CD8-positive, alpha-beta memory T cell (primary cell): ENCODE results near the gene TXNL1. TPM values are rescaled to one million over a fixed set of nuclear protein-coding genes. Genes with fewer than 3 reads are reported as not detected.

Source experiments
- CTCF ChIA-PET: fragments of 350-600 bp; sonication (Branson Sonifier 250); formaldehyde crosslinking; loops from one replicate; lab custom pipeline; 2021; ENCODE audit warnings: antibody characterized with exemption; lab: Charles Lee
- POLR2A ChIA-PET: fragments of 350-600 bp; sonication (Branson Sonifier 250); formaldehyde crosslinking; loops from one replicate; lab custom pipeline; 2021; ENCODE audit warnings: antibody characterized with exemption; lab: Charles Lee
- DNase-seq, 5 donors: peaks; one replicate each; pipeline versions ENCODE4 v3.0.0 to v3.0.0-alpha.2; 2020 to 2022; ENCODE audit warnings: mixed read lengths in 1 of 5
- H3K27ac ChIP-seq: one replicate; pipeline ENCODE4 v1.7.0; 2013; ENCODE audit warnings: low read depth, mild to moderate bottlenecking, low read length, moderate library complexity
- H3K27me3 ChIP-seq: 2 replicates; pipeline ENCODE4 v1.7.0; 2013; ENCODE audit warnings: low read length, mild to moderate bottlenecking; ENCODE audit not compliant: insufficient read depth, poor library complexity, severe bottlenecking
- H3K36me3 ChIP-seq: 2 replicates; pipeline ENCODE4 v1.7.0; 2013; ENCODE audit warnings: mild to moderate bottlenecking, low read length, moderate library complexity; ENCODE audit not compliant: insufficient read depth
- H3K4me1 ChIP-seq: 2 replicates; pipeline ENCODE4 v1.7.0; 2013; ENCODE audit warnings: mild to moderate bottlenecking, low read length, moderate library complexity; ENCODE audit not compliant: insufficient read depth
- H3K4me3 ChIP-seq: 2 replicates; pipeline ENCODE4 v1.7.0; 2013; ENCODE audit warnings: mild to moderate bottlenecking, low read length
- H3K9me3 ChIP-seq: 2 replicates; pipeline ENCODE4 v1.7.0; 2013; ENCODE audit warnings: mild to moderate bottlenecking, low read length
- H3K27ac Mint-ChIP-seq, 8 donors: one replicate each; pipeline ENCODE4 v1.8.0; 2020 to 2021; ENCODE audit warnings: mixed read lengths in 8 of 8, mild to moderate bottlenecking in 6 of 8, inconsistent platforms in 3 of 8, moderate library complexity in 3 of 8
- H3K27me3 Mint-ChIP-seq, 2 donors: one replicate each; pipeline ENCODE4 v1.8.0; 2020 to 2021; ENCODE audit warnings: mixed read lengths in 2 of 2, mild to moderate bottlenecking in 1 of 2, moderate library complexity in 1 of 2
- H3K36me3 Mint-ChIP-seq, 3 donors: one replicate each; pipeline ENCODE4 v1.8.0; 2020 to 2021; ENCODE audit warnings: mixed read lengths in 3 of 3, inconsistent platforms in 1 of 3, mild to moderate bottlenecking in 1 of 3
- H3K4me1 Mint-ChIP-seq, 3 donors: one replicate each; pipeline ENCODE4 v1.8.0; 2020 to 2021; ENCODE audit warnings: mixed read lengths in 3 of 3, inconsistent platforms in 1 of 3, mild to moderate bottlenecking in 1 of 3
- H3K4me3 Mint-ChIP-seq, 7 donors: one replicate each; pipeline ENCODE4 v1.8.0; 2020 to 2021; ENCODE audit warnings: mixed read lengths in 7 of 7, mild to moderate bottlenecking in 6 of 7, moderate library complexity in 4 of 7, inconsistent platforms in 2 of 7
- H3K9me3 Mint-ChIP-seq, 5 donors: one replicate each; pipeline ENCODE4 v1.8.0; 2020 to 2022; ENCODE audit warnings: mixed read lengths in 5 of 5, mild to moderate bottlenecking in 3 of 5, moderate library complexity in 2 of 5, inconsistent platforms in 1 of 5
- polyA plus RNA-seq: library from polyadenylated mRNA; unstranded; fragments of 300-500 nt; fragmentation: Illumina TruSeq; gene quantifications from one replicate; pipeline ENCODE4 v1.2.3, GENCODE V29; 2021
- total RNA-seq, 2 experiments: library from RNA; stranded (reverse); gene quantifications; one replicate each; pipeline ENCODE4 v1.2.3, GENCODE V29; 2021

TXNL1 gene
- total and polyA plus RNA-seq, 3 experiments from 2014 or later, result 57.1 to 91.6 (median 86.8) TPM

- no peaks in the 10 kb centered on the region for H3K36me3 ChIP-seq
- no peaks in the 10 kb centered on the region for H3K36me3 Mint-ChIP-seq
- no peaks in the 10 kb centered on the region for H3K9me3 Mint-ChIP-seq
- no peaks in the 10 kb centered on the region for H3K4me1 ChIP-seq
- no peak for DNase-seq
- H3K27me3 Mint-ChIP-seq, result peaks cover 5 to 7% of the 10 kb centered on the region in 2 donors
- no peak overlapping the region for H3K4me3 ChIP-seq
- H3K9me3 ChIP-seq, result no peaks in the 10 kb centered on the region
- POLR2A ChIA-PET, result no interaction called here
- CTCF ChIA-PET, result no interaction called here
- H3K4me3 Mint-ChIP-seq, result no peak overlapping the region
- no peak overlapping the region for H3K27ac ChIP-seq
- no peaks in the 10 kb centered on the region for H3K4me1 Mint-ChIP-seq
- peaks cover 3% of the 10 kb centered on the region for H3K27me3 ChIP-seq
- H3K27ac Mint-ChIP-seq, result no peak overlapping the region
Measured at GRCh38 chr18:56563568-56563967, 74.8 kb downstream of the TXNL1 start.

- H3K27ac Mint-ChIP-seq, result no peak overlapping the region
- no peak for DNase-seq
- H3K9me3 Mint-ChIP-seq, result no peaks in the 10 kb centered on the region
- H3K27me3 Mint-ChIP-seq, result peaks cover 5 to 12% of the 10 kb centered on the region in 2 donors
- Histone ChIP-seq H3K36me3 (no peaks in the 10 kb centered on the region), H3K27ac (no peak overlapping the region), H3K4me3 (no peak overlapping the region), H3K9me3 (no peaks in the 10 kb centered on the region), H3K4me1 (no peaks in the 10 kb centered on the region), H3K27me3 (peaks cover 3% of the 10 kb centered on the region)
- CTCF ChIA-PET, result no interaction called here
- no peaks in the 10 kb centered on the region for H3K36me3 Mint-ChIP-seq
- H3K4me3 Mint-ChIP-seq, result no peak overlapping the region
- POLR2A ChIA-PET, result no interaction called here
- H3K4me1 Mint-ChIP-seq, result no peaks in the 10 kb centered on the region
Measured at GRCh38 chr18:56562479-56562878, 75.9 kb downstream of the TXNL1 start.

DNA sequence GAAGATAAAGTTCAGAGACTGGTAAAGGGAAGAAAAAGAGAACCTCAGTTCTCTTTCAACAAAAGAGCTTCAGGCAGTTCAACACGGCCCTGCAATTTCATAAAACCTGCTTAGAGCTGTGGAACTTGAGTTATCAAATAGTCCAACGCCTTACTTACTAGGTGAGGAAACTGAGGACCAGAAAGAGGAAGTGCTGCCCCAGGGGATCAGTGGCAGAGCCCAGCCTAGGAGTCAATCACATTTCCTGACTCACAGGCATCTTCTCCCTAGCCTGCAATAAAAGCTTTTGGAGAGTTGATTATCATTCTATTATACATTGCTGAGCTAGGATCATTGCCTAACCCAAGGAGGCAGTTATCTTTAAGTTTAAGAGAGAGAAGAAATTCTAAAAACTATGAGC is 77.4 kb downstream of the TXNL1 start:
- Histone ChIP-seq H3K27ac (no peak overlapping the region), H3K9me3 (no peaks in the 10 kb centered on the region), H3K27me3 (peaks cover 3% of the 10 kb centered on the region), H3K36me3 (no peaks in the 10 kb centered on the region), H3K4me1 (no peaks in the 10 kb centered on the region), H3K4me3 (no peak overlapping the region)
- ChIA-PET CTCF (no interaction called here), POLR2A (no interaction called here)
- H3K27ac Mint-ChIP-seq, result no peak overlapping the region
- no peak for DNase-seq
- no peaks in the 10 kb centered on the region for H3K9me3 Mint-ChIP-seq
- H3K27me3 Mint-ChIP-seq, result peaks cover 5 to 12% of the 10 kb centered on the region in 2 donors
- H3K36me3 Mint-ChIP-seq, result no peaks in the 10 kb centered on the region
- no peak overlapping the region for H3K4me3 Mint-ChIP-seq
- no peaks in the 10 kb centered on the region for H3K4me1 Mint-ChIP-seq

GRCh38 chr18:56559044-56559443 is 79.3 kb downstream of the TXNL1 start:
- Mint-ChIP-seq H3K9me3 (no peaks in the 10 kb centered on the region), H3K4me1 (no peaks in the 10 kb centered on the region), H3K4me3 (no peak overlapping the region), H3K27ac (no peak overlapping the region), H3K27me3 (peaks cover 2 to 13% of the 10 kb centered on the region in 2 donors), H3K36me3 (no peaks in the 10 kb centered on the region)
- Histone ChIP-seq H3K27ac (no peak overlapping the region), H3K4me1 (no peaks in the 10 kb centered on the region), H3K27me3 (peaks cover 3% of the 10 kb centered on the region), H3K9me3 (no peaks in the 10 kb centered on the region), H3K36me3 (no peaks in the 10 kb centered on the region), H3K4me3 (no peak overlapping the region)
- ChIA-PET POLR2A (no interaction called here), CTCF (no interaction called here)
- DNase-seq, result no peak

DNA sequence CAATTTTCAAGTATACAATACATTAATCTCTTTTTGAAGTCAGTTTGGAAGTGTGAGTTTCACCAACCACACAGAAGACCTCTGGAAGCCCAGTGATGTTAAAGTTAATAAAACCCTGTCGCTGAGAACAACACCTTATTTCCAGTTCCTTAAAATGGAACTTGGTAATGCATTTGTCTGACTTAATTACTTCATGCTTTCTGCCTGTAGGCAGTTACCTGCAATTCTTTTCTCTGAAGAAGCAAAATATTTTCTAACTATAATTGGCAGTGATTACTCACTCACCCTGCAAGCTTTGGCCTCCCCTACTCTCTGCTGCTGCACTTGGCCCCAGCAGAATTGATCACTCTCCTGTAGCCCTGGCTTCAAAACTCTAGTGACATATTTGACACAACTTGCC is 81.5 kb downstream of the TXNL1 start:
- H3K27me3 ChIP-seq, result peaks cover 3% of the 10 kb centered on the region
- H3K4me1 Mint-ChIP-seq, result no peaks in the 10 kb centered on the region
- H3K4me1 ChIP-seq, result no peaks in the 10 kb centered on the region
- peaks cover 2 to 13% of the 10 kb centered on the region in 2 donors for H3K27me3 Mint-ChIP-seq
- ChIA-PET CTCF (no interaction called here), POLR2A (no interaction called here)
- H3K4me3 Mint-ChIP-seq, result no peak overlapping the region
- no peaks in the 10 kb centered on the region for H3K36me3 Mint-ChIP-seq
- no peak for DNase-seq
- H3K9me3 ChIP-seq, result no peaks in the 10 kb centered on the region
- no peaks in the 10 kb centered on the region for H3K9me3 Mint-ChIP-seq
- no peaks in the 10 kb centered on the region for H3K36me3 ChIP-seq
- H3K27ac ChIP-seq, result no peak overlapping the region
- no peak overlapping the region for H3K27ac Mint-ChIP-seq
- no peak overlapping the region for H3K4me3 ChIP-seq

- DNase-seq, result no peak
- Mint-ChIP-seq H3K9me3 (no peaks in the 10 kb centered on the region), H3K27ac (peak overlapping the region in 1 of 8 donors; percentile 22), H3K27me3 (peaks cover 0 to 5% of the 10 kb centered on the region in 2 donors), H3K36me3 (no peaks in the 10 kb centered on the region), H3K4me1 (no peaks in the 10 kb centered on the region), H3K4me3 (no peak overlapping the region)
- Histone ChIP-seq H3K27ac (no peak overlapping the region), H3K4me3 (no peak overlapping the region), H3K4me1 (no peaks in the 10 kb centered on the region), H3K9me3 (no peaks in the 10 kb centered on the region), H3K36me3 (no peaks in the 10 kb centered on the region), H3K27me3 (no peaks in the 10 kb centered on the region)
- CTCF ChIA-PET, result no interaction called here
- POLR2A ChIA-PET, result no interaction called here
Measured at GRCh38 chr18:56550121-56550520, 88.3 kb downstream of the TXNL1 start.

Other genes with a start within 250 kb of the TXNL1 start
- 10 to 100 TPM; 20.5 to 20.6 TPM for gene WDR7, start 12.8 kb upstream of the TXNL1 start, total RNA-seq
- gene WDR7, start 12.8 kb upstream of the TXNL1 start, polyA plus RNA-seq, result 21.9 TPM